GM19438 (cell line): ENCODE data around the gene ATP6V1G3.
"Not testable (repeated sequence)": the region's sequence is repeated elsewhere in the genome, so short reads cannot be mapped to it uniquely, and the experiment has no call there.

Experiments used
- ATAC-seq: cut with Tn5 transposase; IDR thresholded peaks from one replicate; pipeline ENCODE4 v1.9.1; 2021; ENCODE audit warnings: low read depth; ENCODE audit not compliant: unreplicated experiment

Gene ATP6V1G3

GRCh38 chr1:198498103-198498385 is 42.4 kb downstream of the ATP6V1G3 start:
- ATAC-seq: no peak

GRCh38 chr1:198497326-198498102 is 43.0 kb downstream of the ATP6V1G3 start:
- ATAC-seq: no peak

GRCh38 chr1:198496216-198497143 is 44.0 kb downstream of the ATP6V1G3 start:
- no peak for ATAC-seq

GRCh38 chr1:198495631-198496030 is 44.8 kb downstream of the ATP6V1G3 start:
- ATAC-seq: no peak

- ATAC-seq: no peak
These were observed 45.8 kb downstream of the ATP6V1G3 start for GRCh38 chr1:198494658-198495103.

GRCh38 chr1:198494139-198494538 is 46.3 kb downstream of the ATP6V1G3 start:
- no peak for ATAC-seq

GRCh38 chr1:198493329-198493728 is 47.2 kb downstream of the ATP6V1G3 start:
- no peak for ATAC-seq

- no peak for ATAC-seq
These were observed 47.6 kb downstream of the ATP6V1G3 start for GRCh38 chr1:198492872-198493271.

GRCh38 chr1:198491596-198491995 is 48.9 kb downstream of the ATP6V1G3 start:
- no peak for ATAC-seq

- ATAC-seq: no peak
These were observed 49.5 kb downstream of the ATP6V1G3 start for GRCh38 chr1:198491028-198491427.

GRCh38 chr1:198490224-198490623 is 50.3 kb downstream of the ATP6V1G3 start:
- ATAC-seq: no peak

- no peak for ATAC-seq
These were observed 53.6 kb downstream of the ATP6V1G3 start for GRCh38 chr1:198486903-198487302.

GRCh38 chr1:198483645-198484044 is 56.8 kb downstream of the ATP6V1G3 start:
- no peak for ATAC-seq

GRCh38 chr1:198483006-198483405 is 57.5 kb downstream of the ATP6V1G3 start:
- ATAC-seq: no peak

- ATAC-seq: no peak
These were observed 58.8 kb downstream of the ATP6V1G3 start for GRCh38 chr1:198481661-198482060.

GRCh38 chr1:198480876-198481275 is 59.6 kb downstream of the ATP6V1G3 start:
- ATAC-seq: no peak

- not testable (repeated sequence) for ATAC-seq
These were observed 63.1 kb downstream of the ATP6V1G3 start for GRCh38 chr1:198477354-198477753.
